GM04503 (cell line): ENCODE data around the gene GALK2.
A peak's percentile ranks its signal among the peaks of the same experiment; 100 is the strongest.

Source experiments
- DNase-seq: peaks from one replicate; pipeline ENCODE4 v3.0.0-alpha.2; 2012; ENCODE audit warnings: low read depth

Gene GALK2

DNA sequence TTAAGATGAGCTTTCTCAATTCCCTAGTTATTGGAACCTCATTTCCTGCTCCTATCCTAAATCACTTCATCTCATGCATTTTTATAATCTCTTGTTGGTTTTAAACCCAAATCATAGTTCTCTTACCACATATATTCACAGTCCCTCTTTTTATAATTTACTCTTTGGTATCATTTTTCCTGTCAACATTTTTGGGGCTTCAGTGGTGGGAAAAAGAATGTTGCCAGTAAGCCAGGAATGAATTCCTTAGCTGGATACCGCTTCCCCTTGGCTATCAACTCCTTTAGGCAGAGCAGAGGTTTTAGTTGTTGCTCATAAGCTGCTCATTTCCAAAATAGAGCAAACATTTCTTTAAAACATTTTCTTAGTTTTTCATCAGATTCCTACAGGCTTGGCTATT is 112.3 kb downstream of the GALK2 start:
- DNase-seq: peak; percentile 94

DNA sequence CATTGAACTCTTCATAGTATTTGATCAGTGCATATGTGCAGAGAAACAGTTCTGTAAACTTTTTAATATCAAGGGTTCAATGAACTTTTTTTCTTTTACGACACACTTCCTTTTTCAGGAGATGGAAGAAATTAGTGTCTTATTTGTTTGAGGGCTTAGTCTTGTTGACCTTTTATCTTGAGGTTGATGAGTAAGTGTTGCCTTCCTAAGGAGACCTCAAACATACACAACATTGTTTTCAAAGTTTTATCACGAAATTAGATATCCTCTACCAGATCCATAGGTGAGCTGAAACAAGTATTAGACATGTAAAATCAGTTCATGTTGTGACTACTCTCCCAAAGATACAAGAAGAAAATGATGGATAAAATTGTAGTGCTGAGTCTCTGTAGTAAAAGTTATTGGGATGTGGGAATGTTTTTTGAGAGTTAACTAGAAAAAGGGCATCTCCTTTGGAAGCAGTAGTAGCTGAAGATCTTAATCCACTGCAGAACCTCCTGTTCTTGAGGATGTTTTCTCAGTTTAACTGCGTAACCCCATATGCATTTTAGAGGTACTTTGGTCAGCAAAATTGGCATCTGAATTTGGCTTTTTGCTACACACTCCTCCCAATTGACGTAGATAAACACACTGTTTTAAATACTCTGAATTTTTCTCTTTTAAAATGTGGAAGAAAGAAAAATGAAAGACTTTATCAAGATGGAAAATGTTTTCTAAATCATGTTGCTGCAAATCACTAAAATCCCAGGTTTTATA is 116.8 kb downstream of the GALK2 start:
- no peak for DNase-seq

DNA sequence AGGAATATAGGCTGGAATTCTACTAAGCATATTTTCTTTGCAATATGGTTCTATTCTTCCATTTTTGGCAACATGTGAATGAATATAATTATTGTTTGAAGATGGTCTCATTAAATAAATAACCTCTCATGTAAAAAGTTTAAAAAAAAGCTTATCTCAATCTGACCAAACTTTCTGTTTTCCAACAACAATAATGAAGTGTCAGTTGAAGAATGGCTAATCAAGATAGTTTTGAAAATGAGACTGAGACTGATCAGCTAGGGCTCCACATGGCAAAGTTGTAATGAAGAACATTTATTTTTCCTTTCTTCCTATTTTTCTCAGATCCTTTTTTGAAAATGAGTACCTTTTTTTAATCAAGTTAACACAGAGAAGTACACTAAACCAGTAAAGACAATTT is 117.4 kb downstream of the GALK2 start:
- DNase-seq: no peak

DNA sequence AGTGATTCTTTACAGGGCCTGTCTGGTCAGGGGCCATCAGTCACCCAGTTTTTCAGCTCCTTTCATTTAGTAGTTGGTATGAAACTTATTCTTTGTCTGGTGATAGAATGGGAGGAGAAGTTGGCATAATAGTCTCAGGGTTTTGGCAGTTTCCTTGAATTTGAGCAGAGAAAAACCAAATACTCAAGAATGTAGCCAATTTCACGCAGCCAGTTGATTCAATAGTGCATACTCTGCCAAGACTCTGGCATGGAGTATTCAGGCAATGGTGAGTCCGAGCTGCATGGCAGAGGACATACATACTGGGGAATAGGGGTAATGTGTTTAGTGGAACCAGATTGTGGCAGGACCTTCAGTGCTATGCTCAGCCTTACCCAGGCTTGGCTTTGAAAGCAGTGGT is 118.3 kb downstream of the GALK2 start:
- DNase-seq: no peak

DNA sequence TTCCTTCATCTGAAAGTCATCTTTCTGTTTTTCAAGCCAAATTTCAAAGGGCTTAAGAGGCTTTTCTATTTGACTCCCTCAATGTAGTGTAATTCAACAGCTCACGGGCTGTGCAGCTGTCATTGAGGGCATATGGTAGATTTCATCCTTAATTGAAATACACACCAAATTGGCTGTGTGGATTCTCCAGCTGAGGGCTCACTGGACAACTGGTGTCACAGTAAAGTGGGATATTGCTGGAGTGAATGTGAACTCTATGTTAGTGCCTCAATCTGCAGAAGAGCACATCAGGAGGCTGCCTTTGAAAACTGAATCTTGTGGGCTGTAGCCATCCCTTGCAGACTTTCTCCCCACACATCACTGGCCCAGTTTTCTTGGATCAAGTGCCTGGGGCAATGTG is 120.1 kb downstream of the GALK2 start:
- DNase-seq: no peak

DNA sequence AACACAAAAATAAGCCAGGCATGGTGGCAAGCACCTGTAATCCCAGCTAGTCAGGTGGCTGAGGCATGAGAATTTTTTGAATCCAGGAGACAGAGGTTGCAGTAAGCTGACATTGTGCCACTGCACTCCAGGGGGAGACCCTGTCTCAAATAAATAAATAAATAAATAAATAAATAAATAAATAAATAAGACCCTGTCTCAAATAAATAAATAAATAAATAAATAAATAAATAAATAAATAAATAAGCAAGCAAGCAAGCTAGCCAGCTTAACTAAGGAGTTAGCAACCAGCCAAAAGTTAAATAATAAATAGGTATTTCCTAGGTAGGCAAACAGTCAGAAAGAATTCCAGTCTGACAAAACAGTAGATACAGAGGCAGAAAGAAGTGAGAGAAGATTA is 123.9 kb downstream of the GALK2 start:
- DNase-seq: no peak

DNA sequence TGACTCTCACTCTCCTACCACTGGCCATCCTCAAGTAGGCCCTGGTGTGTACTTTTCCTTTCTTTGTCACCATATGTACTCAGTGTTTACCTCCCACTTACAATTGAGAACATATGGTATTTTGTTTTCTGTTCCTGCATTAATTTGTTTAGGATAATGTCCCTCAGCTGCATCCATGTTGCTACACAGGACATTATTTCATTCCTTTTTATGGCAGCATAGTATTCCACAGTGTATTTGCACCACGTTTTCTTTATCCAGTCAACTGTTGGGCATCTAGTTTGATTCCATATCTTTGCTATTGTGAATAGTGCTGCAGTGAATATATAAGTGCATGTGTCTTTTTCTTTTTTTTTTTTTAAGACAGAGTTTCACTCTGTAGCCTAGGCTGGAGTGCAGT is 126.2 kb downstream of the GALK2 start:
- no peak for DNase-seq

DNA sequence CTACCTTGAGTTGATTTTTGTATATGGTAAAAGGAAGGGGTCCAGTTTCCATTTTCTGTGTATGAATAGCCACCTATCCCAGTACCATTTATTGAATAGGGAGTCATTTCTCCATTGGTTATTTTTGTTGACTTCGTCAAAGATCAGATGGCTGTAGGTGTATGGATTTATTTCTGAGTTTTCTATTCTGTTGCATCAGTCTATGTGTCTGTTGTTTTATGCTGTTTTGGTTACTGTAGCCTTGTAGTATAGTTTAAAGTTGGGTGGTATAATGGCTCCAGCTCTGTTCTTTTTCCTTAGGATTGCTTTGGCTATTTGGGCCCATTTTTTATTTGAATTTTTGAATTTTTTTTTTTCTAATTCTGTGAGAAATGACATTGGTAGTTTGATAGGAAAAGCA is 127.5 kb downstream of the GALK2 start:
- no peak for DNase-seq

DNA sequence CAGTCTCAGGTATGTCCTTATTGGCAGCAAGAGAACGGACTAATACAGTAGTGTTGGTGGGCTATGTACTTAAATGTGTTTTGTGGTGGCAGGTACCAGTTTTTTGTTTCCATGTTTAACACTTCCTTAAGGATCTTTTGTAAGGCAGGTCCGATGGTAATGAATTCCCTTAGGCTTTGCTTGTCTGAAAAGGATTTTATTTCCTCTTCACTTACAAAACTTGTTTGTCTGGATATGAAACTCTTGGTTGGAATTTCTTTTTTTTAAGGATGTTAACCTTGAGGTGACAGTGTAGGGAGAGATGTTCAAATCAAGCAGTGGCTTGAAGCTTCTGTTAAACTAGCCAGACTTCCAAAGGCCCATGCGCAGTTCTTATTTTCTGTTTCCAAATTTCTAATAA is 130.8 kb downstream of the GALK2 start:
- no peak for DNase-seq

DNA sequence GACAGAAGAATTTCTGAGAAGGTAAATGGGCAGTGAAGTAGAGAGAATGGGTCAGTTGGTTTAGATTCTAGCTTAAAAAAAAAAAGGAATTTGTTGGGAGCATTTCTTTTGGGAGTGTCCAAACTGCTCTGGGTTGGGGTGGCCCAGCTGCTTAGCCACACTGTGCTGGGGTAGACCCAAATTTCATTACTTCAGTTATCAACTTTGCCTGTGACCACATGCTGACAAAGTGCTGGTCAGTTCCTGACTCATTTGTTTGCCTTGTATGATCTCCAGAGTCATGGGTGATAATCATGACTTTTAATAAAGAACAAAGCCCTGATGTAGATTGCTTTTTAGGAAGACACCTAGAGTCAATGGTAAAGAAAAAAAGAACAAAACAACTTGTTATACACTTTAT is 131.5 kb downstream of the GALK2 start:
- no peak for DNase-seq

DNA sequence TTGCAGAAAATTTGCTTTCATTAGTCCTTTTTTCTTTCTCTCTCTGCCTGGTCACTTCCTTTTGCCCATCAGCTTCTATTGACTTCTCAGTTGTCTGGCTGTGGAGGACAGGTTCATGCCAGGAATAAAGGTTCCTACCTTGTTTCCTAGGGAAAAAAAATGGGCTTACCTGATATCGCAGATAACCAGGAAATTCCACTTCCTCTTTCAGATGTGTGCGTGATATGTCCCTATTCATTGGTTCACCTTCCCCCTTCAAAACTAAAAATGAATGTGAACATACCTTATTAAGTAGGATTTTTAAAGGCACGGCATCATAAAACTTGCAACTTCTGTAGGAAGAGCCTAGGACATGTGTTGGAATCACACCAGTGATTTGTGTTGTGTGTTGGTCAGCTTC is 133.0 kb downstream of the GALK2 start:
- DNase-seq: no peak

DNA sequence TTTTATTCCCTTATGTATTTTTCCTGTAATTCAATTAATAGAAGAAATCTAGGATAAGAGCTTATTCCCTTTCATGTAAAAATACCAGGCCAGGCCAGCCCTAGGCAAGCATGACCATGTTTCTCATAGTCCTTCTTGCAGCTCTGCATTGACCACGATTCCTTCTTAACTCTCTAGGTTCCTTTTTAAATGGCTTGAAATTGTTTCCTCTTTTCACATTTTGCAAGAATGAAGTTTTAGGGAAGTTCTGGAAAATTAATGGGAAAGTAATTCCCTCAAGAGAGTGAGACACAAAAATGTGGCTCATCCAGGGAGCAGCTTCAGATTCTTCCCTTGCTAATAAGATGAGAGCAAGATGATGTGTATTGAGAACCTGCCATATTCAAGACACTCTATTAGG is 136.5 kb downstream of the GALK2 start:
- no peak for DNase-seq

DNA sequence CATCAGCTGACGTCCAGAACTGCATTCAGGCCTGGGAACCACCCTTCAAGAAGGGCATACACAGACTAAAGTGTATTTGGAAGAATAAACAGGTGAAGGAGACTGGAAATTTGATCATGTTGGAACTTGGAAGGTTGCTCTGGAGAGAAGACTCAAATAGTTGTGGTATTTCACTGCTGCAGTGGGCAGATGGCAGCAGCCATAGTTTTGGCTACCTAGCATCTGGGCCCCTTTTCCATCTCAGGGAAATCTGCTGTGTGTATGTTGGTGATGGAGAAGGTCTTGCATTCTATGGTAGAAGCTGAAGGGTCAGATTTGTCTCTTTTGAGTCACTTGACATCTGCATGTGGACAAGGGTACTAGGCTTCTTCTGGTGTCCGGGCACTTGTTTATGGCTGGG is 138.6 kb downstream of the GALK2 start:
- DNase-seq: no peak

DNA sequence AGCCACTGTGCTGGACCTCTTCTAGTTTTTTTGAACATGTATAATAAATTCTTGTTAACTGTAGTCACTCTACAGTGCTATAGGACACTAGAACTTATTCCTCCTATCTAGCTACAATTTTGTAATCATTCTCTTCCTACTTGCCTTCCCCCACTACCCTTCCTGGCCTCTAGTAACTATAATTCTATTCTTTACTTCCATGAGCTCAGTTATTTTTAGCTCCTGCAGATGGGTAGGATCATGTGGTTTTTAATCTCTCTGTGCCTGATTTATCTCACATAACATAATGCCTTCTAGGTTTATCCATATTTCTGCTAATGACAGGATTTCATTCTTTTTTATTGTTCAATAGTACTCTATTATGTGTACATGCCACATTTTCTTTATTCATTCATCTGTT is 139.8 kb downstream of the GALK2 start:
- DNase-seq: no peak

DNA sequence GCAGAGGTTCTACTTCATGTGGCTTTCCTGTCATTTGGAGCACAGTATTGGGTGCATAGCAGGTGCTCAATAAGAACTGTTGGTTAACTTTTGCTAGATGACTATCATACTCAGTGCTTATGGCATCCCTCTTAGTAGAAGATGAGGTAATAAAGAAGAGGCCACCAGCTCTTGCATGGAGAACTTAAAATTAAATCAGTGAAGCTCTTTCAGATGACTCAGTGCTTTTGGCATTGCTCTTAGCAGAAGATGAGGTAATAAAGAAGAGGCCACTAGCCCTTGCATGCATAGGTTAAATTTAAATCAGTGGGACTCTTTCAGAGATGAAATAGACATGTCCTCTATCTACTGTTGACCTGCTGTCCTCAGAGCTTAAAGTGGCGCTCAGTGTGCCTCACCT is 143.6 kb downstream of the GALK2 start:
- peak; percentile 71 for DNase-seq

DNA sequence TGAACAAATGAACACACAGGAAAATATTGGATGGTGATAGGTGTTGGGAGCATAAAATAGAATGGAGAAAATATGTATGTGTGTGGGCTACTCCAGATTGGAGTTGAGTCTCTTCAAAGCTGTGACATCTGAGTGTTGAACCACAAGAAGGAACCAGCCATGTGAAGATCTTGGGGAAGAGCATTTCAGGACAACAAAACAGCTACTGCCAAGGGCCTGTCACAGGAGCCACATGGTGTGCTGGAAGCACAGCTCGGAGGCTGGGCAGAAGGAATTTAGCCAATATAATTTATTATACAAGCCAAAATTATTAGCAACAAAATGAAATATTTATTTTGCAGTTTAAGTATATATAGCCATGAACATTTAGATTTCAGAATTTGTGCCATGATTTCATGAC is 144.7 kb downstream of the GALK2 start:
- DNase-seq: no peak

DNA sequence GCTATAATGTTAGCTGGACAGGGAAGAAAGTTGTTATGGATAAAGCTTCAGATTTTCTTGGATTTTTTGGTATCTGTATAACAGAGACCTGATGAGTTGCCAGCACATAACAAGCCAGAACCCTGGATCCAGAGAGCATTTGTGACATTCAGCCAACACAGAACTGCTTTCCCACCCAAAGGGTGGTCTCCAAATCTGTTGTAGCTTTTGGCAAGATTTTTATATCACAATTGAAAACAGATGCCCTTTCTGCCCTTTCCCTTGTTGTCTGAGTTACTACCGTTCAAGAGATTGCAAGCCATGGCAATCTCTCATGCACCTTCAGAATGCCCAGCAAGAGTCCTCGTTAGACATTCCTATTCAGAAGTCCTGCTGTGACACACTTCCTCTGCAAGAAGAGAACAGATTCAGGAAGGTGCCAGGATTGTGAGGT is 145.4 kb downstream of the GALK2 start:
- no peak for DNase-seq

DNA sequence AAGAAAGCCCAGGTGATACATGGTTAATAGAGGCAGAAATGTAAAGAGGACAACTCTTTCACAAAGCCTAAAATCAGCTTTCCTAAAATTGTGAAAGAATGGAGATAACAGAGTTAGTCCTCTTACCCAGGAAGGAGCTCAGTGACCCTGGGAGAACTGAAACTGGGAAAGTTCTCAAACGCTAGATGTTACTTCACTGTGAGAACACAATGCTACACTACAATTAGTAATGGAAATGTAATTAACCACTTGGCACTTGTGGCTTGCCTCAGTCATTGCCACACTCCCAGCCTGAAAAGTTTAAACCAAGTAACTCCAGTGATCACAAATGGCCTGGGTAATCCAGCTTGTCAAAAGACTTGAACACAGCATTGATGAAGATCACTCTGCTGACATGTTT is 150.3 kb downstream of the GALK2 start:
- no peak for DNase-seq

DNA sequence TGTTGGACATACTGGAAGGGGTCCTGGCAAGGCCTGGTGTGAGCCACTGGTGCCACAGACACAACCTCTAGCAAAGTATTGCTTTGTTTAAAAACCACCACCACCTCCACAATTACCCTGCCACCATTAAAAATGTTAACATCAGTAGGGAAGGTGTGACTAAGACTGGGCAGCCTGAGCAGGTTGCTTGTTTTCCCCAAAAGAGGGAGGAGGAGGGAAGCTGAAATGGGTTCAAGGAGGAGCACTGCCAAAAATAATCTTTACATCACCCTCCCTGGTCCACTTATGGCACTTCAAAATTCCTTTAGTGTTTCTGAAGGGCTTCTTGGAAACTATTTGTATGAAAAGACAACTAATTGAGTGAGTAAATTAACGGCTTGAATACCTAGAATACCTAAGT is 153.2 kb downstream of the GALK2 start:
- DNase-seq: no peak

DNA sequence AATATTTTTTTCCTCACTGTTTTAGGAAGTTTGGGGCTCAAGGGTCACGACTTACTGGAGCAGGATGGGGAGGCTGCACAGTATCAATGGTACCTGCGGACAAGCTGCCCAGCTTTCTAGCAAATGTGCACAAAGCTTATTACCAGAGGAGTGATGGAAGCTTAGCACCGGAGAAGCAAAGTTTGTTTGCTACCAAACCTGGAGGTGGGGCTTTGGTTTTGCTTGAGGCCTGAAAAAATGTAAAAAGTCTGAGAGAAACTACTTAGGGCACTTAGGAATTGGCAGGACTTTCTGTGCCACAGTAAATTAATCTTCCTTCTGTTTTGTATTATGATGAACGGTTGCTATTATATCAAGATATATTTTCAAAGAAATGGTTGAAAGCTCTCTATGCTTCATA is 157.9 kb downstream of the GALK2 start:
- no peak for DNase-seq

DNA sequence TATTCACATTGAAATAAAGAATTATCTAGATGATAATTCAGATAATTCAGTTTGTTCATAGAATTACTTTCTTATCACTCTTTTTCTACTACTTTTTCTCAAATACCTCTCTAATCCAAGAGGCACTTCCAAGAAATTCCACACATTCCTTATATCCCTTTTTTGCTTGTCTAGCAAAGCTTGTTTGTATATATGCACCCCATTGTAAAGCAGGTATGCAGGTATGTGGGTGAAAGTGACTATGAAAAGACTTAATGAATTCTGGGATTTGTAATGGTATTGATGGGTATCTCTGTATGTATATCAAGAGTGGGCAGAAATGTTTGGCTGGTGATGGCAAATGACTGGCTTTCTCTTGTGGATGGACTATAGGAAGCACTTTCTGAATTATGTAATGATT is 158.9 kb downstream of the GALK2 start:
- DNase-seq: no peak

DNA sequence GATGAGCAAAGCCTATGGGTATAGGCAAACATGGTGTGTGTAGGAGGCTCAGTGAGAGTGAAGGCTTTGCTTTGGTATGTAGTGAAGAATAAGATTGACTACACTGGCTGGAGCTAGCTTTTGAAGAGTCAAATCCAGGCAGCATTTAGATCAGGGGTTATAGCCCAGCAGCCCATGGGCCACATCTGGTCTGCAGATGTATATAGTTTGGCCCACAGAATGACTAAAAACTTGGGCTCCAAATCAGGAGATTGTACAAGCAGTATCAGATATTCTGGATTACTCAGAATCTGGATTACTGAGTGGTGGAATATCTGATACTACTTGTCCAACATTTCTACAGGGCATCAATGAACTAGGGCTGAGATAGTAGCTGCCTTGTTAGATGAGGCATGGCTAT is 160.1 kb downstream of the GALK2 start:
- no peak for DNase-seq

DNA sequence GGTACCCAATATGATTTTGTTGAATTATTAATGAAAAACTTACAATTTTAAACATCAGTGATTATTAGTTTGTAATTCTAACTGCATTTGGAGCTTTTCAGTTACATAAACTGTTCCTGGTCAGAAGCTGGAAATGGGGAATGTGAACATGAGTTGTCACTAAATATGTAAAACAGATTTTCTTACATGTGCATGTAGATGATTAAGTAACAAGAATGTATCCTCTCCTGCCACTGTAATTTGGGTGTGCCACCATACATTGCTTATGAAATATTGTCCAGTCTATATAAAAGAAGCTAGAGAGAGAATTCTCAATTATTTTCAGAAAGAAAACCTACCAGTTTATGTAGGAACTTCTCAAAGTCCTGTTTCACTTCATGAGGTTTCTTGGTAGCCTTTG is 161.4 kb downstream of the GALK2 start:
- no peak for DNase-seq

DNA sequence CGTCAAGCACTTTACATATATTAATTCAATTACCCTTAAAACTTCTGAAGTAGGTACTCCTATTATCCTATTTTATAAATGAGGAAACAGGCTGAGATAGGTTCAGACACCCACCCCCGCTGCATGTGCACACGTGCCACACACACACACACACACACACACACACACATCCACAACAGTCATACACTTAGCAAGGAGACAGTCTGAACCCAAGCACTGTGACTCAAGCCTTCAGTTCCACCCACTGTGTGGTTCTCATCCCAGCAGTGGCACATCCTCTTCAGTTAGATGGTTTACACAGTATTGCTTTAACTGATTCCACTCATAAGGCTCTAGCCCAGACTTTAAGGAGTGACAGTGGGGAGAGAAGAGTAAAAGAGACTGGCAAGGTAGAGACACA is 161.9 kb downstream of the GALK2 start:
- no peak for DNase-seq

DNA sequence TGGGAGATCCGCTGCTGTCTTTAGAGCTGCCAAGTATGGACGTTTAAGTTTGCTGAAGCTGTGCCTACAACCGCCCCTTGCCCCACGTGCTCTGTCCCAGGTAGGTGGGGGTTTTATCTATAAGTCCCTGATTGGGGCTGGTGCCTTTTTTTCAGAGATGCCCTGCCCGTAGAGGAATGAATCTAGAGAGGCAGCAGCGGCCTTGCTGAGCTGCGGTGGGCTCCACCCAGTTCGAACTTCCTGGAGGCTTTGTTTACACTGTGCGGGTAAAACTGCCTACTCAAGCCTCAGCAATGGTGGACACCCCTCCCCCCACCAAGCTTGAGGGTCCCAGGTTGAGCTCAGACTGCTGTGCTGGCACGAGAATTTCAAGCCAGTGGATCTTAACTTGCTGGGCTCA is 169.6 kb downstream of the GALK2 start:
- DNase-seq: no peak
